ENCODE measurements around the gene MRPL58. TPM values are rescaled to one million over a fixed set of nuclear protein-coding genes. Genes with fewer than 3 reads are reported as not detected.
"Not testable (repeated sequence)": the region's sequence is repeated elsewhere in the genome, so short reads cannot be mapped to it uniquely, and the experiment has no call there.

MRPL58 gene
- total RNA-seq, 2 experiments from 2014 or later: 32.2 to 36.2 TPM

DNA sequence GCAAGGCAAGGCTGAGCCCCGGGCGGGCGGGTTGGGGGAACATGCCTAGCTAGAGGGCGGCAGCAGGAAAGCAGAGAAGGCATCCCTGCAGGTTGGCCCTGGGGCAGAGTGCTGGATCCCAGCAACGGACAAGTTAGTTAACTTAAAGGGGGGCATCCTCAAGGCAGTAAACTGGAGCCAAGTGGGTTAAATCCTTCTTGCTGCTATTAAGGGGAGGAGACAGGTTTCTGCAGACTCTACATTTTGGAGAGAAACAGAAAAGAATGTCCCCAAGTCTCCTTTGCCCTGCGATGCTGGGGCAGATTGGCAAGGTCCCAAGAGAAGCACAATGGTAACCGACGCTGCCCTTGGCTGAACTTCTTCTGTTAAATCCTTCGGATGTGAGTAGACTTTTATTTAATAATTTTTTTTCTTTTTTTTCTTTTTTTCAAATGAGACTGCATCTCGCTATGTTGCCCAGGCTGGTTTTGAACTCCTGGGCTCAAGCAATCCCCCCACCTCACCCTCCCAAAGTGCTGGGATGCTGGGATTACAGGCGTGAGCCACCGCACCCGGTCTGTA lies 20.3 kb downstream of the MRPL58 start:
- POLR2A ChIA-PET: interaction anchor here (0.8 to 1.7 kb wide), 3 partner anchors 20 to 78 kb away, joined by 3 to 9 read pairs (median 3); partner anchors contain the start of genes MRPL58 and SLC16A5
- H3K36me3 Mint-ChIP-seq: peaks cover 2% of the 10 kb centered on the region
- DNase-seq: no peak
- no peak for ATAC-seq (ENCODE audit: low read depth)
- peaks cover 4% of the 10 kb centered on the region for H3K9me3 Mint-ChIP-seq
- H3K4me3 Mint-ChIP-seq: peak overlapping the region; percentile 88
- H3K27ac Mint-ChIP-seq: peak overlapping the region; percentile 37
- H3K27me3 Mint-ChIP-seq: peaks cover 2% of the 10 kb centered on the region
- H3K4me1 Mint-ChIP-seq: peaks cover 40% of the 10 kb centered on the region

GRCh38 chr17:75033346-75034235 lies 21.1 kb downstream of the MRPL58 start:
- H3K36me3 Mint-ChIP-seq: peaks cover 2% of the 10 kb centered on the region
- peaks cover 4% of the 10 kb centered on the region for H3K9me3 Mint-ChIP-seq
- peak overlapping the region; percentile 88 for H3K4me3 Mint-ChIP-seq
- H3K27ac Mint-ChIP-seq: peak overlapping the region; percentile 95
- peaks cover 2% of the 10 kb centered on the region for H3K27me3 Mint-ChIP-seq
- DNase-seq (peak; percentile 87), ATAC-seq (ENCODE audit: low read depth) (peak; percentile 20)
- POLR2A ChIA-PET: interaction anchor here (1.1 to 2.3 kb wide), 5 partner anchors 8 to 121 kb away, joined by 3 to 25 read pairs (median 7); partner anchors contain the start of genes ATP5PD, JPT1, KCTD2 and MRPL58
- peaks cover 40% of the 10 kb centered on the region for H3K4me1 Mint-ChIP-seq

- peaks cover 4% of the 10 kb centered on the region for H3K9me3 Mint-ChIP-seq
- ATAC-seq (ENCODE audit: low read depth) (peak; percentile 53), DNase-seq (peak; percentile 87)
- peaks cover 5% of the 10 kb centered on the region for H3K36me3 Mint-ChIP-seq
- H3K27me3 Mint-ChIP-seq: no peaks in the 10 kb centered on the region
- H3K27ac Mint-ChIP-seq: peak overlapping the region; percentile 95
- peak overlapping the region; percentile 88 for H3K4me3 Mint-ChIP-seq
- POLR2A ChIA-PET: interaction anchor here (0.6 to 2.3 kb wide), 9 partner anchors 9 to 373 kb away, joined by 3 to 25 read pairs (median 4); partner anchors contain the start of genes ATP5PD, JPT1, KCTD2 and MRPL58
- peaks cover 40% of the 10 kb centered on the region for H3K4me1 Mint-ChIP-seq
Measured at GRCh38 chr17:75034236-75034908, 21.9 kb downstream of the MRPL58 start.

DNA sequence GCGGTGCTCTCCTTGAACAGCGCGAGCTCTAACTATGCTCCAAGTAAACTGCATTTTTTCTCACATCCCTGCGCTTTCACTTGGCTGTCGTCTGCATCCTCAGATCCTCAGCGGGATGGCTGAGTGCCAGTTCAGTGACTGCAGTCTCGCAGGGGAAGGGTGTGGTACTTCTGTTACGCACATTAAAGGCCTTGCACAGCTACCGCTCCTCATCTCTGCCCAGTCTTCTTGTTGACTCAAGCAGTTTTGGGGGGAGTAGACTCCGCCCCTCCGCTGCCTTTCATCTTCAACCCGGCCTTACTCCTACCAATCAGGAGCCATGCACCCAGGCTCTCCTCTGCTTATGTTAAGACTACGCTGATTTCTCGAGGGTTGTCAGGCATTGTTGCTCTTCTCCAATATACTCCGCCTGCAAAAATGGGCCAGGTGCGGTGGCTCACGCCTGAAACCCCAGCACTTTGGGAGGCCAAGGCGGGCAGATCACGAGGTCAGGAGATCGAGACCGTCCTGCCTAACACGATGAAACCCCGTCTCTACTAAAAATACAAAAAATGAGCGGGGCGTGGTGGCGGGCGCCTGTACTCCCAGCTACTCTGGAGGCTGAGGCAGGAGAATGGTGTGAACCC lies 24.3 kb downstream of the MRPL58 start:
- peak; percentile 71 for DNase-seq
- Mint-ChIP-seq H3K4me3 (peak overlapping the region; percentile 88), H3K27me3 (no peaks in the 10 kb centered on the region), H3K36me3 (peaks cover 12% of the 10 kb centered on the region), H3K4me1 (peaks cover 37% of the 10 kb centered on the region), H3K27ac (peak overlapping the region; percentile 95), H3K9me3 (no peaks in the 10 kb centered on the region)
- POLR2A ChIA-PET: interaction anchor here (0.7 to 1.2 kb wide), 7 partner anchors 10 to 159 kb away, joined by 3 to 10 read pairs (median 3); partner anchors contain the start of genes ATP5PD, CDR2L, KCTD2 and MRPL58
- ATAC-seq (ENCODE audit: low read depth): peak; percentile 73

DNA sequence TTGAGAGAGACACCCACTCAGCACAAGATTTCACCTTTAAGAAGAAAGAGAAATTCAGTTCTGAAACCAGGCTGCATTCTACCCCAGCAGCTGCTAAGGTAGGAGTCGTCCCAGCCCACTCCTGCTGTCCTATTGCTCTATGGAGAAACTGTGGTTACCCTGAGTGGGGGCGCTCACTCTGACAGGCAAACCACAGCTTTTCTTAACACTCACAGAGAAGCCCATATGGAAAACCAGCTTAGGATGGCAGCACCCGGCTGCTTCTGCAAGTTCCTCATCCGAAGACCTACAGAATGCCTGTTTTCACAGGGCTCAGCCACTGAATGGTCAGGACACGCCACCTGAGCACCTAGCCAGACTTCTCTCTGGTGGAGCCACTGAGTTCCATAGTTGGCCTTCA lies 26.8 kb downstream of the MRPL58 start:
- Mint-ChIP-seq H3K27ac (no peak overlapping the region), H3K9me3 (no peaks in the 10 kb centered on the region), H3K4me1 (peaks cover 18% of the 10 kb centered on the region), H3K27me3 (no peaks in the 10 kb centered on the region), H3K36me3 (peaks cover 12% of the 10 kb centered on the region), H3K4me3 (no peak overlapping the region)
- ATAC-seq (ENCODE audit: low read depth): no peak
- POLR2A ChIA-PET: no interaction called here
- DNase-seq: no peak

- Mint-ChIP-seq H3K27me3 (no peaks in the 10 kb centered on the region), H3K36me3 (peaks cover 10% of the 10 kb centered on the region), H3K9me3 (no peaks in the 10 kb centered on the region), H3K4me1 (peaks cover 17% of the 10 kb centered on the region), H3K27ac (no peak overlapping the region), H3K4me3 (no peak overlapping the region)
- DNase-seq (no peak), ATAC-seq (ENCODE audit: low read depth) (no peak)
- POLR2A ChIA-PET: interaction anchor here (0.6 to 0.7 kb wide), 2 partner anchors 48 to 118 kb away, joined by 3 read pairs; partner anchors contain the start of gene OTOP2
Measured at GRCh38 chr17:75041656-75042280, 29.3 kb downstream of the MRPL58 start.

- ATAC-seq (ENCODE audit: low read depth); H3K9me3 Mint-ChIP-seq; H3K36me3 Mint-ChIP-seq; H3K4me3 Mint-ChIP-seq; H3K27ac Mint-ChIP-seq; H3K27me3 Mint-ChIP-seq; DNase-seq: not testable (repeated sequence)
- peaks cover 23% of the 10 kb centered on the region for H3K4me1 Mint-ChIP-seq
- POLR2A ChIA-PET: interaction anchor here (0.6 to 0.7 kb wide), 2 partner anchors 83 to 995 kb away, joined by 3 to 4 read pairs; no protein-coding TSS in a partner anchor
Measured at GRCh38 chr17:75043789-75044188, 31.3 kb downstream of the MRPL58 start.

- POLR2A ChIA-PET: no interaction called here
- no peaks in the 10 kb centered on the region for H3K27me3 Mint-ChIP-seq
- H3K9me3 Mint-ChIP-seq: no peaks in the 10 kb centered on the region
- no peak for DNase-seq
- H3K36me3 Mint-ChIP-seq: peaks cover 9% of the 10 kb centered on the region
- H3K4me1 Mint-ChIP-seq: peaks cover 26% of the 10 kb centered on the region
- ATAC-seq (ENCODE audit: low read depth): no peak
- H3K4me3 Mint-ChIP-seq: peak overlapping the region; percentile 39
- no peak overlapping the region for H3K27ac Mint-ChIP-seq
Measured at GRCh38 chr17:75044716-75045115, 32.2 kb downstream of the MRPL58 start.

GRCh38 chr17:75045946-75046406 lies 33.5 kb downstream of the MRPL58 start:
- POLR2A ChIA-PET: interaction anchor here (0.8 to 2.9 kb wide), 8 partner anchors 8 to 109 kb away, joined by 3 to 14 read pairs (median 5); partner anchors contain the start of genes JPT1, MRPL58 and SLC16A5
- Mint-ChIP-seq H3K27ac (peak overlapping the region; percentile 14), H3K4me1 (peaks cover 23% of the 10 kb centered on the region), H3K4me3 (peak overlapping the region; percentile 98)
- H3K36me3 Mint-ChIP-seq; ATAC-seq (ENCODE audit: low read depth); H3K27me3 Mint-ChIP-seq; H3K9me3 Mint-ChIP-seq; DNase-seq: not testable (repeated sequence)

- H3K4me1 Mint-ChIP-seq: peaks cover 23% of the 10 kb centered on the region
- peak; percentile 92 for ATAC-seq (ENCODE audit: low read depth)
Measured at GRCh38 chr17:75046407-75047289, 34.2 kb downstream of the MRPL58 start, which contains the start of the genes ATP5PD and KCTD2. ATP5PD (minus strand) TSS chr17:75046969; CDS start chr17:75042650, 4,319 bp downstream. KCTD2 (plus strand) TSS chr17:75047225; CDS start chr17:75047251, 26 bp downstream.

More at GRCh38 chr17:75046407-75047289, 34.2 kb downstream of the MRPL58 start, which contains the start of the genes ATP5PD and KCTD2:
- POLR2A ChIA-PET: interaction anchor here (0.8 to 2.9 kb wide), 10 partner anchors 9 to 108 kb away, joined by 3 to 14 read pairs (median 5); partner anchors contain the start of genes JPT1, MRPL58 and SLC16A5
- Mint-ChIP-seq H3K27me3 (no peaks in the 10 kb centered on the region), H3K36me3 (peaks cover 5% of the 10 kb centered on the region), H3K9me3 (no peaks in the 10 kb centered on the region), H3K4me3 (peak within 1 kb of the TSS; percentile 98), H3K27ac (peak within 1 kb of the TSS; percentile 93)
- peak; percentile 93 for DNase-seq
